Measurements from ENCODE around the gene TPT1. TPM values are rescaled to one million over a fixed set of nuclear protein-coding genes. Genes with fewer than 3 reads are reported as not detected.
"Not testable (repeated sequence)": the region's sequence is repeated elsewhere in the genome, so short reads cannot be mapped to it uniquely, and the experiment has no call there.

The TPT1 gene
- total and polyA plus RNA-seq, 9 donors = 6,059 to 9,795 (median 8,116) TPM

GRCh38 chr13:45310341-45311131, 30.4 kb downstream of the TPT1 start:
- no peaks in the 10 kb centered on the region for H3K9me3 ChIP-seq (replicated peaks; ENCODE audit: control insufficient read depth, low read depth, low read length)
- 15% methylated on average over 14 of the region's 15 CpGs for WGBS (ENCODE audit: insufficient coverage)
- DNase-seq = no peak
- H3K4me1 ChIP-seq (ENCODE audit: control insufficient read depth, insufficient read depth, low read length) = peaks cover 17% of the 10 kb centered on the region
- H3K4me3 ChIP-seq (ENCODE audit: low read length) = peak overlapping the region; percentile 50
- H3K27me3 ChIP-seq (ENCODE audit: control insufficient read depth, insufficient read depth, low read length) = peaks cover 2% of the 10 kb centered on the region
- H3K36me3 ChIP-seq (ENCODE audit: control insufficient read depth, insufficient read depth, low read length) = no peaks in the 10 kb centered on the region
- no peak overlapping the region for H3K27ac ChIP-seq (ENCODE audit: low read length)

GRCh38 chr13:45306966-45307365, 34.0 kb downstream of the TPT1 start:
- Histone ChIP-seq H3K4me3 (ENCODE audit: low read length) (no peak overlapping the region), H3K4me1 (ENCODE audit: control insufficient read depth, insufficient read depth, low read length) (peaks cover 15% of the 10 kb centered on the region), H3K9me3 (replicated peaks; ENCODE audit: control insufficient read depth, low read depth, low read length) (no peaks in the 10 kb centered on the region), H3K36me3 (ENCODE audit: control insufficient read depth, insufficient read depth, low read length) (no peaks in the 10 kb centered on the region), H3K27me3 (ENCODE audit: control insufficient read depth, insufficient read depth, low read length) (peaks cover 2% of the 10 kb centered on the region), H3K27ac (ENCODE audit: low read length) (no peak overlapping the region)
- no peak for DNase-seq

- Histone ChIP-seq H3K9me3 (replicated peaks; ENCODE audit: control insufficient read depth, low read depth, low read length) (no peaks in the 10 kb centered on the region), H3K36me3 (ENCODE audit: control insufficient read depth, insufficient read depth, low read length) (no peaks in the 10 kb centered on the region), H3K27me3 (ENCODE audit: control insufficient read depth, insufficient read depth, low read length) (no peaks in the 10 kb centered on the region), H3K4me1 (ENCODE audit: control insufficient read depth, insufficient read depth, low read length) (peaks cover 3% of the 10 kb centered on the region), H3K27ac (ENCODE audit: low read length) (no peak overlapping the region), H3K4me3 (ENCODE audit: low read length) (no peak overlapping the region)
- 59% methylated on average over 2 of the region's 5 CpGs for WGBS (ENCODE audit: insufficient coverage)
- no peak for DNase-seq
Observed at GRCh38 chr13:45305079-45305478, 35.9 kb downstream of the TPT1 start.

GRCh38 chr13:45303866-45304265, 37.1 kb downstream of the TPT1 start:
- no peaks in the 10 kb centered on the region for H3K36me3 ChIP-seq (ENCODE audit: control insufficient read depth, insufficient read depth, low read length)
- H3K27ac ChIP-seq (ENCODE audit: low read length) = no peak overlapping the region
- no peaks in the 10 kb centered on the region for H3K27me3 ChIP-seq (ENCODE audit: control insufficient read depth, insufficient read depth, low read length)
- peaks cover 6% of the 10 kb centered on the region for H3K4me1 ChIP-seq (ENCODE audit: control insufficient read depth, insufficient read depth, low read length)
- H3K9me3 ChIP-seq (replicated peaks; ENCODE audit: control insufficient read depth, low read depth, low read length) = no peaks in the 10 kb centered on the region
- DNase-seq = no peak
- WGBS (ENCODE audit: insufficient coverage) = 81% methylated on average over 2 of the region's 5 CpGs
- H3K4me3 ChIP-seq (ENCODE audit: low read length) = no peak overlapping the region

- H3K9me3 ChIP-seq (replicated peaks; ENCODE audit: control insufficient read depth, low read depth, low read length) = no peaks in the 10 kb centered on the region
- WGBS (ENCODE audit: insufficient coverage) = no CpG with 5 or more reads among the region's 2 CpGs
- no peak for DNase-seq
- H3K36me3 ChIP-seq (ENCODE audit: control insufficient read depth, insufficient read depth, low read length) = no peaks in the 10 kb centered on the region
- no peaks in the 10 kb centered on the region for H3K27me3 ChIP-seq (ENCODE audit: control insufficient read depth, insufficient read depth, low read length)
- no peak overlapping the region for H3K27ac ChIP-seq (ENCODE audit: low read length)
- peaks cover 13% of the 10 kb centered on the region for H3K4me1 ChIP-seq (ENCODE audit: control insufficient read depth, insufficient read depth, low read length)
- H3K4me3 ChIP-seq (ENCODE audit: low read length) = no peak overlapping the region
Observed at GRCh38 chr13:45303026-45303425, 38.0 kb downstream of the TPT1 start.

GRCh38 chr13:45302507-45302906, 38.5 kb downstream of the TPT1 start:
- Histone ChIP-seq H3K4me3 (ENCODE audit: low read length) (no peak overlapping the region), H3K9me3 (replicated peaks; ENCODE audit: control insufficient read depth, low read depth, low read length) (no peaks in the 10 kb centered on the region), H3K27ac (ENCODE audit: low read length) (no peak overlapping the region), H3K36me3 (ENCODE audit: control insufficient read depth, insufficient read depth, low read length) (no peaks in the 10 kb centered on the region), H3K4me1 (ENCODE audit: control insufficient read depth, insufficient read depth, low read length) (peaks cover 14% of the 10 kb centered on the region), H3K27me3 (ENCODE audit: control insufficient read depth, insufficient read depth, low read length) (no peaks in the 10 kb centered on the region)
- 18% methylated on average over 2 of the region's 3 CpGs for WGBS (ENCODE audit: insufficient coverage)
- no peak for DNase-seq

- no peak overlapping the region for H3K27ac ChIP-seq (ENCODE audit: low read length)
- no peak for DNase-seq
- WGBS (ENCODE audit: insufficient coverage) = 60% methylated on average over 7 of the region's 11 CpGs
- peaks cover 18% of the 10 kb centered on the region for H3K4me1 ChIP-seq (ENCODE audit: control insufficient read depth, insufficient read depth, low read length)
- H3K36me3 ChIP-seq (ENCODE audit: control insufficient read depth, insufficient read depth, low read length) = no peaks in the 10 kb centered on the region
- no peaks in the 10 kb centered on the region for H3K27me3 ChIP-seq (ENCODE audit: control insufficient read depth, insufficient read depth, low read length)
- H3K4me3 ChIP-seq (ENCODE audit: low read length) = no peak overlapping the region
- H3K9me3 ChIP-seq (replicated peaks; ENCODE audit: control insufficient read depth, low read depth, low read length) = no peaks in the 10 kb centered on the region
Observed at GRCh38 chr13:45301263-45301662, 39.7 kb downstream of the TPT1 start.

GRCh38 chr13:45300190-45300985, 40.6 kb downstream of the TPT1 start:
- Histone ChIP-seq H3K36me3 (ENCODE audit: control insufficient read depth, insufficient read depth, low read length) (no peaks in the 10 kb centered on the region), H3K4me3 (ENCODE audit: low read length) (no peak overlapping the region), H3K27me3 (ENCODE audit: control insufficient read depth, insufficient read depth, low read length) (no peaks in the 10 kb centered on the region), H3K9me3 (replicated peaks; ENCODE audit: control insufficient read depth, low read depth, low read length) (no peaks in the 10 kb centered on the region), H3K4me1 (ENCODE audit: control insufficient read depth, insufficient read depth, low read length) (peaks cover 20% of the 10 kb centered on the region), H3K27ac (ENCODE audit: low read length) (no peak overlapping the region)
- no peak for DNase-seq
- WGBS (ENCODE audit: insufficient coverage) = 84% methylated on average over 2 of the region's 9 CpGs

GRCh38 chr13:45299194-45299593, 41.8 kb downstream of the TPT1 start:
- Histone ChIP-seq H3K27me3 (ENCODE audit: control insufficient read depth, insufficient read depth, low read length) (no peaks in the 10 kb centered on the region), H3K27ac (ENCODE audit: low read length) (no peak overlapping the region), H3K4me3 (ENCODE audit: low read length) (no peak overlapping the region), H3K4me1 (ENCODE audit: control insufficient read depth, insufficient read depth, low read length) (peaks cover 20% of the 10 kb centered on the region), H3K36me3 (ENCODE audit: control insufficient read depth, insufficient read depth, low read length) (no peaks in the 10 kb centered on the region), H3K9me3 (replicated peaks; ENCODE audit: control insufficient read depth, low read depth, low read length) (no peaks in the 10 kb centered on the region)
- 61% methylated on average over 3 of the region's 3 CpGs for WGBS (ENCODE audit: insufficient coverage)
- DNase-seq = no peak

- H3K27ac ChIP-seq (ENCODE audit: low read length); H3K4me3 ChIP-seq (ENCODE audit: low read length); H3K27me3 ChIP-seq (ENCODE audit: control insufficient read depth, insufficient read depth, low read length); DNase-seq; H3K9me3 ChIP-seq (replicated peaks; ENCODE audit: control insufficient read depth, low read depth, low read length); H3K36me3 ChIP-seq (ENCODE audit: control insufficient read depth, insufficient read depth, low read length): not testable (repeated sequence)
- peaks cover 20% of the 10 kb centered on the region for H3K4me1 ChIP-seq (ENCODE audit: control insufficient read depth, insufficient read depth, low read length)
- no CpG with 5 or more reads among the region's 3 CpGs for WGBS (ENCODE audit: insufficient coverage)
Observed at GRCh38 chr13:45298550-45298949, 42.4 kb downstream of the TPT1 start.

All from muscle of leg (tissue), 11 donors.